ENCODE results near the gene ARMC9. TPM values are rescaled to one million over a fixed set of nuclear protein-coding genes. Genes with fewer than 3 reads are reported as not detected.

The ARMC9 gene
- total and polyA plus RNA-seq, 2 of the 13 experiments (the other 11 are each of a cell fraction or from before 2014, with no cell fraction given): 9.1 to 12.8 TPM

DNA sequence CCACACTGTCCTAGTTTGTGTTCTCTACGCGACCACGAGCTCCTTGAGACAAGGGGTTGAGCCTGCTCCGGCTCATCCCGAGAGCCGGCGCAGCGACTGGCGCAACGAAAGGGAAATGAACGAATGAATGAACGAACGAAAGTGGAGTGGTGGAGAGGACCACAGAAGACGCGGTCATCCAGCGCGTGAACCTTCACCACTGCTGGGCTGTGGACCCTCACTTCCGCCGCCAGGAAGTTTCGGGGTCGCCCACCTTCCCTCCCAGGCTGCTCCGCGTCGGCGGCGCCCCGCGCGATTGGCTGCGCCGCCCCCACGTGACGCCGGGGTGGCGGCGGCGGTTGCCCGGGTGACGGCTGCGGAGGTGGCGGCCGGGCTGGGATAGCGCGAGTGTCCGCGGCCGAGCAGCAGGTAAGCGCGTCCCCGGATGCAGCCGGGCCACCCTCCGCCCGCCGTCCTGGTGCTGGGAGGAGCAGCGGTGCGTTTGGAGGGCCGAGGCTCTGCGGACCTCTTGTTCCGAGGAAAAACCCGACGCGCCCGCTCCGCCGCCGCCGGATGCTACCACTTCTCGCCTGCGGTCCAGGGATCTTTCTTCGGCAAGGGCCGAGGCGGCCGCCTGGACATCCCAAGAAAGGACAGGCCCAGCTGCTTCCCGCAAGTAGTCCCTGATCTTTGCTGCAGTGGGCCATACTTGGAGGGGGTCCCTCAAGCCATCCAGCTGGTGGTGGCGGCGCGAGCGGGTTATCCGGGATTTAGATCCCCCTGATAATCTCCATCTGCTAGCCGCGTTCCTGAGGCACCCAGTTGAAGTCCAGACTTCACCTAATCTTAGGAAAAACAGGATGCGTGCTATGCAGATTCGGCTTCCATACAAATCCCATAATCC lies at the start of gene ARMC9 (continued):
- TF ChIP-seq ZNF670 (CRISPR knock-in tag; IDR thresholded peaks at IDR 0.05; ENCODE audit: borderline replicate concordance): no peak
- no peak for TF ChIP-seq MIXL1 (CRISPR knock-in tag; IDR thresholded peaks at IDR 0.05)
- TF ChIP-seq KDM4B (CRISPR knock-in tag; IDR thresholded peaks at IDR 0.05): no peak
- peak; percentile 46; the same call in 1 of the 2 replicates for TF ChIP-seq ZNF430 (CRISPR knock-in tag; IDR thresholded peaks at IDR 0.05)
- no peak; the same call in 1 of the 2 replicates for TF ChIP-seq NRL (CRISPR knock-in tag; IDR thresholded peaks at IDR 0.05; ENCODE audit: borderline replicate concordance)
- TF ChIP-seq, protein P1, sequence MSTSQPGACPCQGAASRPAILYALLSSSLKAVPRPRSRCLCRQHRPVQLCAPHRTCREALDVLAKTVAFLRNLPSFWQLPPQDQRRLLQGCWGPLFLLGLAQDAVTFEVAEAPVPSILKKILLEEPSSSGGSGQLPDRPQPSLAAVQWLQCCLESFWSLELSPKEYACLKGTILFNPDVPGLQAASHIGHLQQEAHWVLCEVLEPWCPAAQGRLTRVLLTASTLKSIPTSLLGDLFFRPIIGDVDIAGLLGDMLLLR (CRISPR knock-in tag; IDR thresholded peaks at IDR 0.05): peak; percentile 94
- peak; percentile 73 for TF ChIP-seq YY1 (IDR thresholded peaks at IDR 0.05; ENCODE audit: insufficient read depth, insufficient replicate concordance, low read depth, low read length)
- TF ChIP-seq, protein P2, sequence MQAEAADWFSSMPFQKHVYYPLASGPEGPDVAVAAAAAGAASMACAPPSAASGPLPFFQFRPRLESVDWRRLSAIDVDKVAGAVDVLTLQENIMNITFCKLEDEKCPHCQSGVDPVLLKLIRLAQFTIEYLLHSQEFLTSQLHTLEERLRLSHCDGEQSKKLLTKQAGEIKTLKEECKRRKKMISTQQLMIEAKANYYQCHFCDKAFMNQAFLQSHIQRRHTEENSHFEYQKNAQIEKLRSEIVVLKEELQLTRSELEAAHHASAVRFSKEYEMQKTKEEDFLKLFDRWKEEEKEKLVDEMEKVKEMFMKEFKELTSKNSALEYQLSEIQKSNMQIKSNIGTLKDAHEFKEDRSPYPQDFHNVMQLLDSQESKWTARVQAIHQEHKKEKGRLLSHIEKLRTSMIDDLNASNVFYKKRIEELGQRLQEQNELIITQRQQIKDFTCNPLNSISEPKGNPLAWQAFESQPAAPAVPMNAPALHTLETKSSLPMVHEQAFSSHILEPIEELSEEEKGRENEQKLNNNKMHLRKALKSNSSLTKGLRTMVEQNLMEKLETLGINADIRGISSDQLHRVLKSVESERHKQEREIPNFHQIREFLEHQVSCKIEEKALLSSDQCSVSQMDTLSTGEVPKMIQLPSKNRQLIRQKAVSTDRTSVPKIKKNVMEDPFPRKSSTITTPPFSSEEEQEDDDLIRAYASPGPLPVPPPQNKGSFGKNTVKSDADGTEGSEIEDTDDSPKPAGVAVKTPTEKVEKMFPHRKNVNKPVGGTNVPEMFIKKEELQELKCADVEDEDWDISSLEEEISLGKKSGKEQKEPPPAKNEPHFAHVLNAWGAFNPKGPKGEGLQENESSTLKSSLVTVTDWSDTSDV (CRISPR knock-in tag; IDR thresholded peaks at IDR 0.05): 0 out of 2 replicates have a peak, but pooled peaks have one; percentile 17
- TF ChIP-seq ZNF816 (CRISPR knock-in tag; IDR thresholded peaks at IDR 0.05; ENCODE audit: borderline replicate concordance): no peak; the same call in 1 of the 2 replicates
- TF ChIP-seq ZNF180 (CRISPR knock-in tag; IDR thresholded peaks at IDR 0.05; ENCODE audit: borderline replicate concordance, low read depth): no peak
- TF ChIP-seq TOPORS (CRISPR knock-in tag; IDR thresholded peaks at IDR 0.05): no peak
- TF ChIP-seq, protein P3, sequence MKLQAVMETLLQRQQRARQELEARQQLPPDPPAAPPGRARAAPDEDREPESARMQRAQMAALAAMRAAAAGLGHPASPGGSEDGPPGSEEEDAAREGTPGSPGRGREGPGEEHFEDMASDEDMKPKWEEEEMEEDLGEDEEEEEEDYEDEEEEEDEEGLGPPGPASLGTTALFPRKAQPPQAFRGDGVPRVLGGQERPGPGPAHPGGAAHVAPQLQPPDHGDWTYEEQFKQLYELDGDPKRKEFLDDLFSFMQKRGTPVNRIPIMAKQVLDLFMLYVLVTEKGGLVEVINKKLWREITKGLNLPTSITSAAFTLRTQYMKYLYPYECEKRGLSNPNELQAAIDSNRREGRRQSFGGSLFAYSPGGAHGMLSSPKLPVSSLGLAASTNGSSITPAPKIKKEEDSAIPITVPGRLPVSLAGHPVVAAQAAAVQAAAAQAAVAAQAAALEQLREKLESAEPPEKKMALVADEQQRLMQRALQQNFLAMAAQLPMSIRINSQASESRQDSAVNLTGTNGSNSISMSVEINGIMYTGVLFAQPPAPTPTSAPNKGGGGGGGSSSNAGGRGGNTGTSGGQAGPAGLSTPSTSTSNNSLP (IDR thresholded peaks at IDR 0.05; ENCODE audit: low read depth, low read length): no peak
- TF ChIP-seq, protein P4, sequence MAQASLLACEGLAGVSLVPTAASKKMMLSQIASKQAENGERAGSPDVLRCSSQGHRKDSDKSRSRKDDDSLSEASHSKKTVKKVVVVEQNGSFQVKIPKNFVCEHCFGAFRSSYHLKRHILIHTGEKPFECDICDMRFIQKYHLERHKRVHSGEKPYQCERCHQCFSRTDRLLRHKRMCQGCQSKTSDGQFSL (CRISPR knock-in tag; IDR thresholded peaks at IDR 0.05): peak; percentile 39; the same call in 1 of the 2 replicates
- TF ChIP-seq GZF1 (CRISPR knock-in tag; IDR thresholded peaks at IDR 0.05): no peak
- peak; percentile 92 for TF ChIP-seq KDM2A (CRISPR knock-in tag; IDR thresholded peaks at IDR 0.05; ENCODE audit: borderline replicate concordance, low read depth)
- peak; percentile 66; the same call in 1 of the 2 replicates for TF ChIP-seq ZNF256 (CRISPR knock-in tag; conservative IDR thresholded peaks at IDR 0.05)
- TF ChIP-seq TBP (CRISPR knock-in tag; IDR thresholded peaks at IDR 0.05): peak; percentile 93; the same call in 1 of the 2 replicates
- TF ChIP-seq, protein P5, sequence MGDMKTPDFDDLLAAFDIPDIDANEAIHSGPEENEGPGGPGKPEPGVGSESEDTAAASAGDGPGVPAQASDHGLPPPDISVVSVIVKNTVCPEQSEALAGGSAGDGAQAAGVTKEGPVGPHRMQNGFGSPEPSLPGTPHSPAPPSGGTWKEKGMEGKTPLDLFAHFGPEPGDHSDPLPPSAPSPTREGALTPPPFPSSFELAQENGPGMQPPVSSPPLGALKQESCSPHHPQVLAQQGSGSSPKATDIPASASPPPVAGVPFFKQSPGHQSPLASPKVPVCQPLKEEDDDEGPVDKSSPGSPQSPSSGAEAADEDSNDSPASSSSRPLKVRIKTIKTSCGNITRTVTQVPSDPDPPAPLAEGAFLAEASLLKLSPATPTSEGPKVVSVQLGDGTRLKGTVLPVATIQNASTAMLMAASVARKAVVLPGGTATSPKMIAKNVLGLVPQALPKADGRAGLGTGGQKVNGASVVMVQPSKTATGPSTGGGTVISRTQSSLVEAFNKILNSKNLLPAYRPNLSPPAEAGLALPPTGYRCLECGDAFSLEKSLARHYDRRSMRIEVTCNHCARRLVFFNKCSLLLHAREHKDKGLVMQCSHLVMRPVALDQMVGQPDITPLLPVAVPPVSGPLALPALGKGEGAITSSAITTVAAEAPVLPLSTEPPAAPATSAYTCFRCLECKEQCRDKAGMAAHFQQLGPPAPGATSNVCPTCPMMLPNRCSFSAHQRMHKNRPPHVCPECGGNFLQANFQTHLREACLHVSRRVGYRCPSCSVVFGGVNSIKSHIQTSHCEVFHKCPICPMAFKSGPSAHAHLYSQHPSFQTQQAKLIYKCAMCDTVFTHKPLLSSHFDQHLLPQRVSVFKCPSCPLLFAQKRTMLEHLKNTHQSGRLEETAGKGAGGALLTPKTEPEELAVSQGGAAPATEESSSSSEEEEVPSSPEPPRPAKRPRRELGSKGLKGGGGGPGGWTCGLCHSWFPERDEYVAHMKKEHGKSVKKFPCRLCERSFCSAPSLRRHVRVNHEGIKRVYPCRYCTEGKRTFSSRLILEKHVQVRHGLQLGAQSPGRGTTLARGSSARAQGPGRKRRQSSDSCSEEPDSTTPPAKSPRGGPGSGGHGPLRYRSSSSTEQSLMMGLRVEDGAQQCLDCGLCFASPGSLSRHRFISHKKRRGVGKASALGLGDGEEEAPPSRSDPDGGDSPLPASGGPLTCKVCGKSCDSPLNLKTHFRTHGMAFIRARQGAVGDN (CRISPR knock-in tag; IDR thresholded peaks at IDR 0.05): peak; percentile 91

Measured in HepG2 (cell line).